Muscle layer of colon (tissue), 2 donors: ENCODE data around the gene SLC22A14.

Experiments
- H3K27ac ChIP-seq: one replicate; pipeline ENCODE4 v1.7.0; 2013; ENCODE audit warnings: low read depth, mild to moderate bottlenecking, low read length, moderate library complexity
- H3K27me3 ChIP-seq, 2 donors: one replicate each; pipeline ENCODE4 v1.7.0; 2013; ENCODE audit warnings: low read length in 2 of 2, mild to moderate bottlenecking in 2 of 2; ENCODE audit not compliant: insufficient read depth in 2 of 2, control insufficient read depth in 1 of 2
- H3K36me3 ChIP-seq: one replicate; pipeline ENCODE4 v1.7.0; 2013; ENCODE audit warnings: mild to moderate bottlenecking, low read length; ENCODE audit not compliant: insufficient read depth
- H3K4me1 ChIP-seq: one replicate; pipeline ENCODE4 v1.7.0; 2013; ENCODE audit warnings: mild to moderate bottlenecking, low read length; ENCODE audit not compliant: insufficient read depth
- H3K4me3 ChIP-seq, 2 donors: one replicate each; pipeline ENCODE4 v1.7.0; 2013; ENCODE audit warnings: low read length in 2 of 2, low read depth in 1 of 2, mild to moderate bottlenecking in 1 of 2, moderate library complexity in 1 of 2
- H3K9ac ChIP-seq: one replicate; pipeline ENCODE4 v1.7.0; 2013; ENCODE audit warnings: low read length
- H3K9me3 ChIP-seq: one replicate; pipeline ENCODE4 v1.7.0; 2013; ENCODE audit warnings: mild to moderate bottlenecking, low read length
- donor health status: abdominal sarcoma.
- donor health status: Adenocarcinoma of cecum.

Gene SLC22A14

DNA sequence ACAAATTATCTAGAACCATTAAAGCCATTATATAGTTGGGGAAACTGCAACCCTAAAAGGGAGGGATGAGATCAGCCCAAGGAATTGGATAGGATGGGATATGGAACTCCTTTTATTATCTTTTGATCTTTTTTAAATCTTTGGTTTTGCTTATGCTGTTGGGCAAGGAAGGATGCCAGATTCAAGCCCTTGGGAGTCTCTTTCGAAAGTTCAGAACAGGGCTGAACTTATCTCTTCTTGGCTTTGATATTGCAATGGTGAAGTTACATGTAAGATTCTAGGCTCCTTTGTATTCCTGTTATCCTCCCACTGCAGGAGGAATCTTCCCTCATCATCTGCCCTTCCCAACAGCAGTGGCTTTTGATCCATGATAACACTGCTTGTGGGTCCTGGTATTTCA is 26.5 kb upstream of the SLC22A14 start:
- H3K36me3 ChIP-seq, result peaks cover 40% of the 10 kb centered on the region

DNA sequence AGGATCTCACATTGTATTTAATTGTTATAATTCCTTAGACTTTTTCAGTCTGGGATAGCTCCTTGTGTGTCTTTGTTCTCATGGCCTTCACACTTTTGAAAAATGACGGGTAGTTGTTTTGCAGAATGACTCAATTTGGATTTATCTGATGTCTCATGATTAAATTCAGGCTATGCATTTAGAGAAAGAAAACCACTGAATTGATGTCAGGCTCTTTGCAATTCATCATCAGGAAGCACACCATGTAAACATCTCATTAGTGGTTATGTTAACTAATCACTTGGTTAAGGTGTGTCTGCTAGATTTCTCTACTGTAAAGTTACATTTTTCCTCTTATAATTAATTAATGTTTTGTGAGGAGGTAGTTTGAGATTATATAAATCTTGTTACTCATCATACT is 24.5 kb upstream of the SLC22A14 start:
- H3K27me3 ChIP-seq, result no peaks in the 10 kb centered on the region
- H3K36me3 ChIP-seq, result peaks cover 25% of the 10 kb centered on the region
- no peaks in the 10 kb centered on the region for H3K9me3 ChIP-seq
- no peaks in the 10 kb centered on the region for H3K4me1 ChIP-seq
- H3K27ac ChIP-seq, result no peak overlapping the region
- H3K9ac ChIP-seq, result no peak overlapping the region
- H3K4me3 ChIP-seq, result no peak overlapping the region

More for the DNA sequence above, 26.5 kb upstream of the SLC22A14 start:
- H3K27me3 ChIP-seq, result no peaks in the 10 kb centered on the region
- no peak overlapping the region for H3K4me3 ChIP-seq
- no peaks in the 10 kb centered on the region for H3K9me3 ChIP-seq
- no peak overlapping the region for H3K9ac ChIP-seq
- no peaks in the 10 kb centered on the region for H3K4me1 ChIP-seq
- no peak overlapping the region for H3K27ac ChIP-seq

DNA sequence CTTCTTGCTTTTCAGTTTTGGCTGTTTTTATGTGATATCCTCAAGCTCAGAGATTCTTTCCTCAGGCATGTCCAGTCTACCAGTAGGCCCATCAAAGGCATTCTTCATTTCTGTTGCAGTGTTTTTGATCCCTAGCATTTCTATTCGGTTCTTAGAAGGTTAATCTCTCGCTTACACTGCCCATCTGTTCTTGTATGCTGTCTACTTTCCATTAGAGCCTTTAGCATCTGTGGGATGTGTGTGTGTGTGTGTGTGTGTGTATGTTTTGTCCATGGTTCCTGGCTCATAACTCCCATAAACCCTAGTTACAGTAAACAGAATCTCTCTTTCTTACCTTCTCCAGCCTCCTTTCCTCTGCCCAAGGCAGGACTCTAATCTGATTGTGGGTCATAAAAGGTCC is 21.6 kb upstream of the SLC22A14 start:
- Histone ChIP-seq H3K4me3 (no peak overlapping the region), H3K27me3 (no peaks in the 10 kb centered on the region), H3K36me3 (no peaks in the 10 kb centered on the region), H3K9me3 (no peaks in the 10 kb centered on the region), H3K4me1 (no peaks in the 10 kb centered on the region), H3K9ac (no peak overlapping the region), H3K27ac (no peak overlapping the region)

DNA sequence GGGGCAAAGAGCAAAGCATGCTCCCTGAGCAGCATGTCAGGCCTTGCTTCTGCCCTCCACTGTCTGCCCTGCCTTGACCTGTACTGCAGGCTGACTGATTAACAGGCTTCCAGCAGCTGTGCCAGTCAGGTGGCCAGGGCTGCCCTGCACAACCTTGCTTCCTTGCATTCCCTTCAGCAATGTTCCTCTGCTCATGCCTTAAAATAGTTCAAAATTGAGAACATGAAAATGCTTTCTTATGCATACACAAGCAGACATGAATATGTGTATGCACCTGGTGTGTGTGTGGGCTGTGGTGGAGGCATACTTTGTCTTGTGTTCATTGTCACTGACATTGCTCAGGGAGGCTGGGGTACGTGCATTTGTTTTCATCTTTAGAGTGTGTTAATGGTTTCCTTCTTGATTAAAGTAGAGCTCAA is 17.7 kb upstream of the SLC22A14 start:
- H3K27ac ChIP-seq, result no peak overlapping the region

DNA sequence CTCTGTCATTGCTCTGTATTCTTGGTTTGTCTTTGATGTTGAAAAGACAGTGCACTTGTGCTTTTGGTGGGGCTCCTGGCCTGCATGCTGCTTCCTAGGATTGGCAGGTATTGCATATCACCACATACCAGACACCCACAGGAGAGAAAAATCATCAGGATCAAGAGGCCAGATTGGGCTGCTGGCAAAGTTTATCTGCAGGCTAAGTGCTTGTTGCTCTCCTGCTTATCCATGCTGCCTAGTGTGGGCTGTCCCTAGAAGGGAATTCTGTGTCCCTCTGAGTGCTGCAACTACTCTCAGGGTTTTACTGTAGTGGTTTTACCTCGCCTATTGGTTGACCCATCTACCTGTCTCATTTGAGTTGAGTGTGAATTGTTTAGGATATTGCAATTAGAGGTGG is 17.3 kb upstream of the SLC22A14 start:
- Histone ChIP-seq H3K36me3 (no peaks in the 10 kb centered on the region), H3K4me1 (no peaks in the 10 kb centered on the region), H3K9ac (no peak overlapping the region), H3K4me3 (no peak overlapping the region), H3K27me3 (no peaks in the 10 kb centered on the region), H3K27ac (no peak overlapping the region), H3K9me3 (no peaks in the 10 kb centered on the region)

More for the DNA sequence above, 17.7 kb upstream of the SLC22A14 start:
- H3K9me3 ChIP-seq, result no peaks in the 10 kb centered on the region
- no peaks in the 10 kb centered on the region for H3K4me1 ChIP-seq
- no peak overlapping the region for H3K9ac ChIP-seq
- H3K4me3 ChIP-seq, result no peak overlapping the region
- no peaks in the 10 kb centered on the region for H3K36me3 ChIP-seq
- no peaks in the 10 kb centered on the region for H3K27me3 ChIP-seq

DNA sequence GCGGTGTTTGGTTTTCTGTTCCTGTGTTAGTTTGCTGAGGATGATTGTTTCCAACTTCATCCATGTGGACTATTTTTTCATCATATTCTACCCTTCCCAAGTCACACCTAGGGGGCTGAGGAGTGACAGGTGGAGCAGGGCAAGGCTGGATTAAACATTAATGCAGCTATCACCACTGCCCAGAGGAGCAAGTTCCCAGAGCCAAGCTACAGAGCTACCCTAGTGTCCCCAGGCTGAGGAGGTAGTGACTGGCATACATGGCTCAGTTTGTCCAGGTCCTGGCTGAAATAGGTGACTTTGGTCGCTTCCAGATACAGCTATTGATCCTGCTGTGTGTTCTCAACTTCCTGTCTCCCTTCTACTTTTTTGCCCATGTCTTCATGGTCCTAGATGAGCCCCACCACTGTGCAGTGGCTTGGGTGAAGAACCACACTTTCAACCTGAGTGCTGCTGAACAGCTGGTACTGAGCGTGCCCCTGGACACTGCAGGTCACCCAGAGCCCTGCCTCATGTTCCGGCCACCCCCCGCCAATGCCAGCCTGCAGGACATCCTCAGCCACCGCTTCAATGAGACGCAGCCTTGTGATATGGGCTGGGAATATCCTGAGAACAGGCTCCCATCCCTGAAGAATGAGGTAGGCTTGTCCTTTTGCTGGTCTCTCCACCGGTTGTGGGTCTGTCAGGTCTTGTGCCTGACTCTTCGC is 16.3 kb upstream of the SLC22A14 start, which contains the start of gene SLC22A13:
Gene SLC22A13 (plus strand): TSS at position 209 of the 704 bp plus-strand sequence. CDS start 49 bp downstream, at position 258.
- no peaks in the 10 kb centered on the region for H3K27me3 ChIP-seq

DNA sequence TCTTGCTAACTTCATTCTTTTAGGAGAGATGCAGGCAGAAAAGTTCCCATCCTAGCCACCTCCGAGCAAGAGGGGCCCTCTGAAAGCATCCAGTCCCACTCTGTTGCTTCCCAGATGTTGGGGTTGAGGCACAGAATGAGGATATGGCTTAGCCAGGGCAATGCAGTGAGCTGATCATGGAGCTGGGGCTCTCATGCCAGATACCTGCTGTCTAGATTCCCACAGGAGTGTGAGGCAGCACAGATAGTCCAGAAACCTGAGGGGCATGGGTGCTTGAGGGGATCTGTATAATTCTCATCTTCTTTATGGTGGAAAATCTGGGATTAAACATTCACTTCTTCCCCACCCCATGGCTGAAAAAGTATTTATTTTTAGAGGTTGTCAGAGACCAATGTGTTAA is 15.3 kb upstream of the SLC22A14 start:
- H3K4me1 ChIP-seq, result no peaks in the 10 kb centered on the region
- no peaks in the 10 kb centered on the region for H3K9me3 ChIP-seq
- H3K27ac ChIP-seq, result no peak overlapping the region
- no peaks in the 10 kb centered on the region for H3K36me3 ChIP-seq
- no peaks in the 10 kb centered on the region for H3K27me3 ChIP-seq
- no peak overlapping the region for H3K9ac ChIP-seq
- H3K4me3 ChIP-seq, result no peak overlapping the region

More for the DNA sequence above, 16.3 kb upstream of the SLC22A14 start, which contains the start of gene SLC22A13:
- no peaks in the 10 kb centered on the region for H3K4me1 ChIP-seq
- H3K4me3 ChIP-seq, result no peak within 1 kb of the TSS
- no peaks in the 10 kb centered on the region for H3K9me3 ChIP-seq
- no peak within 1 kb of the TSS for H3K27ac ChIP-seq
- H3K9ac ChIP-seq, result no peak within 1 kb of the TSS
- H3K36me3 ChIP-seq, result no peaks in the 10 kb centered on the region

DNA sequence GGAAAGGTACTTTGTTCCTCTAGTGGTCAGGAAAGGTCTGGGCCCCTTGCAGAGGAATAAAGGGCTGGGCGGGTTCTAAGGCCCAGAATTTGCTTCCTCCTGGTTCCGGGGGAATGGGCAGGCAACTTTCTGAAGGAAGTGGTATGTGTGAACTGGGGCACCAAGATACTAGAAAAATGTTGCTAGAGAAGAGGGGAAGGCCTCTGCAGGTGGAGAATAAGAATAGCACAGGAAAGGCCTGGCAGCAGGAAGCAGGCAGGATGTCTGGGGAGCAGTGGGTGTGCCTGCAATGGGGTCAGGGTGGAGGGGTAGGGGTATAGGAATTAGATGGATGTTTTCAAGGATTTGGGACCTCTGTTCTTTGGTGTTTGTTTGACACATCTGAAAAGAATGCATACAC is 14.4 kb upstream of the SLC22A14 start:
- Histone ChIP-seq H3K27ac (no peak overlapping the region), H3K4me3 (no peak overlapping the region), H3K36me3 (no peaks in the 10 kb centered on the region), H3K27me3 (no peaks in the 10 kb centered on the region), H3K9ac (no peak overlapping the region), H3K4me1 (no peaks in the 10 kb centered on the region), H3K9me3 (no peaks in the 10 kb centered on the region)

DNA sequence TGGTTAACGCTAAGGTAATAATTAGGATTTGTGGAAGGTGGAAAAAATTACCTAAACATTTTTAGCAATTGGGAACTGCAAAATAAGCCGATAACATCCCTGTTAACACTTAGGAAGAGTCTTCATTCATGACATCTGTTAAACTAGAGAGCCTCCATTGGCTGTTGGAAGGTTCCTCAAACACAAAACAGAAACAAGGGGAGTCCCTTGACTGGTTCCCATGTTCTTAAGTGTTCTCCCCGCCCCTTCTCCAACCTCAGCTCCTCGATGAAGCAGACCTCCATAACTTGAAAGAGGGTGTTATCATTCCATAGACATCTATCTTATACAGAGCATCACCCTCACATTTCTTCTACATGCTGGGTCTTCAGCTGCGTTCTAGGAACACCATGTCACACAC is 14.0 kb upstream of the SLC22A14 start:
- Histone ChIP-seq H3K9ac (no peak overlapping the region), H3K36me3 (no peaks in the 10 kb centered on the region), H3K27ac (no peak overlapping the region), H3K4me1 (no peaks in the 10 kb centered on the region), H3K9me3 (no peaks in the 10 kb centered on the region), H3K4me3 (no peak overlapping the region), H3K27me3 (no peaks in the 10 kb centered on the region)

DNA sequence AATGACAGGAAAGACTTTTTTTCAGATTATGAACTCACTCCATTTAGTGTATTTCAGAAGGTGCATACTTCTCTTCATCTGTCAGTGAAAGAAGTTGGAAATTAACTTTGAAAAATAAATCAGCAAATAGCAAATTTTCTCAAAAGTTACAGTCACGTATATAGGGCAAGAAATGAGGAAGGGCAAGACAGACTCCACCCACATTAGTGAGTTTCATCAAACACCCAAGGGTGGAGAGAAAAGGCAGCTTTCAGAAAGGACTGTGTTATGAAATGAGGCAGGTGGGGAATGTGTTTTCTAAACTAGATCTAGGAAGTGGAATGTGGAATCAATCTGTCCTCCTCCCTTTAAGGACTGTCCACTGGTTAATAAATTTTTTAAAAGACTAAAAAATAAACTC is 13.6 kb upstream of the SLC22A14 start:
- H3K9me3 ChIP-seq, result no peaks in the 10 kb centered on the region
- no peak overlapping the region for H3K9ac ChIP-seq
- H3K4me3 ChIP-seq, result no peak overlapping the region
- no peaks in the 10 kb centered on the region for H3K36me3 ChIP-seq
- no peak overlapping the region for H3K27ac ChIP-seq
- no peaks in the 10 kb centered on the region for H3K4me1 ChIP-seq
- H3K27me3 ChIP-seq, result no peaks in the 10 kb centered on the region

DNA sequence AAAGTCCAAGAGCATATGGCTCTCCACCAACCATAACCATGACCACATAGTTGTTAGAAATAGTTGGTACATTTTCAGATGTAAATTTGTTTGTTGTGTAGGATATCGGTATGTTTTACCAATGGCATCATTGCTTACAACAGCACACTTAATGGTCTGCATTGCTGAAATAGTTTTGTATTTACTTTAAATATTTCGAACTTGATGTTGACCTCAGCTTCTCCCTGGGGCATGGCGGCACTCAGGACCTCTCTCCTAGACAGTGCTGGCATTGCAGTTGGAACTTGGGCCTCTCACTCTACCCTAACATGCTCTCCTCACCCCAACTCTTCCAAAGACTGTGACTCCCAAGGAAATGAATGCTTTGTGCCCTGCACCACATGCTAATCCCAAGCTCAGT is 11.5 kb upstream of the SLC22A14 start:
- Histone ChIP-seq H3K9me3 (no peaks in the 10 kb centered on the region), H3K36me3 (no peaks in the 10 kb centered on the region), H3K9ac (no peak overlapping the region), H3K4me3 (no peak overlapping the region), H3K27me3 (no peaks in the 10 kb centered on the region), H3K4me1 (no peaks in the 10 kb centered on the region), H3K27ac (no peak overlapping the region)

DNA sequence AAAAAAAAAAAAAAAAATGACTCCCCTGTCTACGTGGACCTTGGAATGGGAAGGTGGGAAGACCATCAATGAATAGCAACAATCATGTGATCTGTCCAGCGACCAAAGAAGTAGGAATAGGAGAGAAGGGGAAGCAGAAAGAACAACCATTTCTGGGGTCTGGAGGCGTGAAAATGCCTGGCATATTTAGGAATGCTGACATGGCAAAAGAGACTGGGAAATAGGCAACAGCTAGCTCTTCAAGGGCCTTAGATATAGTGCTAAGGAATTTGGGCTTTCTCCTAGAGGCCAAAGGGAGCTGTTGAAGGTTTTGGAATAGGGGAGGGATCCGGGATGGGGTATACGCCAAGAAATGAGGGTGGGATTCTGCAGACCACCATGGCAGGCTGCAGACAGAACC is 10.5 kb upstream of the SLC22A14 start:
- H3K4me1 ChIP-seq, result no peaks in the 10 kb centered on the region
- no peaks in the 10 kb centered on the region for H3K9me3 ChIP-seq
- no peaks in the 10 kb centered on the region for H3K36me3 ChIP-seq
- no peaks in the 10 kb centered on the region for H3K27me3 ChIP-seq
- no peak overlapping the region for H3K9ac ChIP-seq
- no peak overlapping the region for H3K27ac ChIP-seq
- H3K4me3 ChIP-seq, result no peak overlapping the region
